Left forelimb (tissue), 1 donor: ENCODE results near the gene NCAPH2.

Experiments
- DNase-seq: peaks from one replicate; pipeline ENCODE4 v3.0.0-alpha.2; 2018; ENCODE audit warnings: low spot score

The NCAPH2 gene

GRCh38 chr22:50507991-50508884, at the start of gene NCAPH2:
Gene NCAPH2 (plus strand): TSS chr22:50508224. CDS start chr22:50508338, 114 bp downstream.
- DNase-seq = no peak

GRCh38 chr22:50459016-50459415, 49.0 kb upstream of the NCAPH2 start:
- DNase-seq = no peak

DNA sequence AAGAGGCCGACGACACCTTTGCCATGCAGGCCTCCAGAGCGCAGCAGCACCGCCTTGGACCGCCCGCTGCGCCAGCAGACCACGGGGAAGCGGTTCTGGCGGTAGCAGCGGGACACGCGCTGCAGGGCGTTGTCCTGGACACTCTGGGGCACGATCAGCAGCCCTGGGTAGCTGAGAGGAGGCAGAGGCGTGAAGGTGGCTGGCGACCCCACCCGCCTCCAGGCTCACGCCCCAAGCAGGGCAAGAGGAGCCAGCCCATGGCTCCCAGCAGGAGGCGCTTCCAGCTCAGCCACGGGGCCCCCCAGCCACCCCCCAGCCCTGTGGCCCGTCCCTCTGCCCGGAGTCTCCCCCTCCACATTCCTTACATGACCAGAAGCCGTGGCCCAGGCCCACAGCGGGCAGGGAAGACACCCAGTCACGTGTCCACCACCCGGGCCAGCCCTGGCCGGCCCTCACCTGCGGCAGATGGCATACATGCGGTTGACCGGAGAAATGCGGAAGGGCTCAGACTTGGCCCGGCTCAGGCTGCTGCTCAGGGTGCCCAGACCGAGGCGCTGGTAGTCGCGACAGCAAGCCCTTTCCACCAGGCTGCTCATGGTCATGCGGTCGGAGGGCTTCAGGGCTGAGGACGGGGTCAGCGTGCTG, 48.4 kb upstream of the NCAPH2 start:
- DNase-seq = no peak

DNA sequence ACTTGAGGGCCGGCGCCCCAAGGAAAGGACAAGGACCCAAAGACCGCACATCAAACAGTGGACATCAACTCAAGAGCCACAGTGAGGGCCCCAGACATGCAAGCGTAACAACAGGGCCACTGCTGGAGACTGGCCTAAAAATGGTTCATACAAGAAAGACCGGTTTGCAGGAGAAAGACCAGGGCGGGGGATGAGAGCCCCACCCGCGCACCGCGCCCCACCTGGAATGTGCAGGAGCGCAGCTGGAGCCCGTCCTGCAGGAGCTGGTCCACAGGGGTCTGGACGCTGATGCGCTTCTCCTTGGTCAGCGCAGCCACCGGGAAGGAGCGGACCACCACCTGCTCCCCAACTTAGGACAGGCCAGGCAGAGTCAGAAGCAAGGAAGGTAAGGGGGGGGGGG, 47.1 kb upstream of the NCAPH2 start:
- no peak for DNase-seq

DNA sequence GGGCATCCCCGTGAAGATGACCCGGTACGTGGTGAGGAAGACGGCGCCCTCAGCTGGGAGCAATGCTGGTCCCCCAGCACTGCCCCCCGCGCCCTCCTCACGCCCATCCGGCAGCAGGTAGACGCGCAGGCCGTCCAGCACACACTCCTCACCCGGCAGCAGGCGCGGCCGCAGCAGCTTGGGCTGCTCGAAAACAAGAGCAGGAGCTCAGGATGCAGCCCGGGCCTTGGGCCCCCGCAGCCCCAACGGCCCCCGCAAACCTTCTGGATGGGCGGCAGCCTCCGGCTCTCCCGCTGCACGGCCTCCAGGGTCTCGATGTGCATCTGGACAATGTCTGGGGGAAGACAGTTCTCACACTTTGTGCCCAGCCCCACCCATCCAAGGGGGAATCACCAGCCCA, 46.5 kb upstream of the NCAPH2 start:
- DNase-seq = no peak

DNA sequence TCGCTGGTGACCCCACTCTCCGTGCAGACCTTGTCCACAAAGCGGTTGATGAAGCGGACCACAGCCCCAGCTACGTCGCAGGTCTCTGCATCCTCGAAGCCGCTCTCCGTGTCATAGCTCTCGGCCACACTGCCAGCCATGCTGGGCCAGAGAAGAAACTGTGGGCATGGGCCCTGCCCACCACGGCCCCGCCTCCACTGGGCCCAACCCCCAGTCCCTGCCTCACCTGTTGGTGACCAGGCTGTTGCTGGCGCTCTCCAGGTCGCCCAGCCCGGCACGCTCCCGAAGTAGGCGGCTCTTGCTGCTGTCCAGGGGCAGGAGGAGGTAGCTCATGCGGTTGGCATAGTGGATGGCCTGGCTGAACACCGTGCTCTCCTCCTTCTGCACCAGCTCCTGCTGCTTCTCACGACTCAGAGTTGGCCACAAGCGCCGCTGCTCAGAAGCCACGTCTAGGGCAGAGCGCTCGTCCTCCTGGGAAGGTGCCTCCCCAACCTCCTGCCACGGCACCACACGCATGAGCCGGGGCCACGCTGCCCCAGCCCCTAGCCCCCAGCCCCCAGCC, 46.0 kb upstream of the NCAPH2 start:
- DNase-seq = no peak

- no peak for DNase-seq
Observed at GRCh38 chr22:50463188-50463900, 44.7 kb upstream of the NCAPH2 start.

DNA sequence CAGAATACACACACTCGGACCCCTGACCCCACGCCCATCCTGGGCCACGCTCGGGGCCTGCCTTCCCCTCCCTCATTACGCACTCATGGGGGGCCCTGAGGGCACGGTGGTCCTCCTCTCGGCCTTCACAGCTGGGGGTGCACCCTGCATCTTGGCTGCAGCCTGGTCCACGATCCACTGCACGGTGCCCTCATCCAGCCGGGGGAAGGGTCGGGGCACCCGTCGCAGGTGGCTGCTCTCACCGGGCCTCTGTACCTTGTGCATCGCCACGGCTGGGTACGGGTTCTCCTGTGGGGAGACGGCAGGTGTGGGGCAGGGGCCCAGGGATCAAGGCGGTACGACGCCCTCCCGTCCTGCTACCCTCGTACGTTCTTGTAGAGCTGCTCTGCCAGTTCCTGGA, 43.6 kb upstream of the NCAPH2 start:
- no peak for DNase-seq

DNA sequence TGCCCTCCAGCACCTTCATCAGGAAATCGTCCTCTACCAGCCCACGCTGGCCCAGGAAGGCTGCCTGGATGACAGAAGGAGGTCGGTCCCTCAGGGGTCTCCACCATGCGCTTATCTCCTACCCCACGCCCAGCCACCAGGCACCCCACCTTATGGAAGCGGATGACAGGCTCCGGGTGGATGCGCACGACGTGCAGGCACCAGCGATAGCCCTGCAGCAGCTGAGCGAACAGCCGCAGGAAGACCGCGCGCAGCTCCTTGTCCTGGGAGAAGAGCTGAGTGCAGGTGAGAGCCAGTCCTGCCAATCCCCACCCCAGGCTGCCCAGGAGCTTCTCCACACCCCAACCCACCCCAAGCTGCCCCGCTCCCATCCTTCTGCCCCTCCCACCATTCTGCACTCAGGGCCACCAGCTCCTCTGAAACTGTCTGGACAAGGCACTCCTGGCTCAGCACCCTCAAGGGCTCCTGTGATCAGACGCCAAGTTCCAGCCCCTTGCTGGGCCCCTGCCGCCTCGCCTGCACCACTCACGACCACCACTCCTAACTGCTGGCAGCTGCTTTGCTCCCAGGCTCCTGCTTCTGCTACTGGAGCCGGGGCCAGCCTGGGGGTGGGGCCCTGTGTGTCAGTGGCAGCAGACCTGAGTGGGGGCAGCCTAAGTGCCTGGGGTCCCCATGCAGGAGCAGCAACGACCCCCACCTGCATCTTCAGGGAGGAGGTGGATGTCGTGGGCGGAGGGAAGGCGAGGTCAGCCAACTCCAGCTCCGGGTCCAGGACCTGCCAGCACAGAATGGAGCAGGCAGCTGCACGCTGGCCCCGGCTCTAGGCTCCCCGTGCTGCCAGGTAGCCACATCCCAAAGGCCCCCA, 42.7 kb upstream of the NCAPH2 start:
- no peak for DNase-seq

DNA sequence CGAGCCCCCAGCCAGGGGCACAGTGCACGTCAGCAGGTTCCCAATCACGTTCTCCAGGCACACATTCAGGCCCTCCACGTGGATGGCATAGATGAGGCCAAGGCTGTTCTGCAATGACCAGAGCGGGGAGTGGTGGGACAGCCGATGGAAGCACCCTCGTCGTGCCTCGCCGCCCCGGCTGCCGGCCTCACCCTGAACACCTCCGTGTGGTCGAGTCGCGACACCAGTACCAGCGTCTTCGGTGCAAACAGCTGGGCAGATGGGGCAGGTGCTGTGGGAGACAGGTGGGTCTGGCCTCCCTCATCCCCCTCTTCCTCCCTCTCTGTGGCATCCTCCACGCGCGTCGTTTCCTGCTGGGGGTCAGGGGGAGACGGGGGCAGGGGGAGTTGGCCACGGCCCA, 40.7 kb upstream of the NCAPH2 start:
- no peak for DNase-seq

DNA sequence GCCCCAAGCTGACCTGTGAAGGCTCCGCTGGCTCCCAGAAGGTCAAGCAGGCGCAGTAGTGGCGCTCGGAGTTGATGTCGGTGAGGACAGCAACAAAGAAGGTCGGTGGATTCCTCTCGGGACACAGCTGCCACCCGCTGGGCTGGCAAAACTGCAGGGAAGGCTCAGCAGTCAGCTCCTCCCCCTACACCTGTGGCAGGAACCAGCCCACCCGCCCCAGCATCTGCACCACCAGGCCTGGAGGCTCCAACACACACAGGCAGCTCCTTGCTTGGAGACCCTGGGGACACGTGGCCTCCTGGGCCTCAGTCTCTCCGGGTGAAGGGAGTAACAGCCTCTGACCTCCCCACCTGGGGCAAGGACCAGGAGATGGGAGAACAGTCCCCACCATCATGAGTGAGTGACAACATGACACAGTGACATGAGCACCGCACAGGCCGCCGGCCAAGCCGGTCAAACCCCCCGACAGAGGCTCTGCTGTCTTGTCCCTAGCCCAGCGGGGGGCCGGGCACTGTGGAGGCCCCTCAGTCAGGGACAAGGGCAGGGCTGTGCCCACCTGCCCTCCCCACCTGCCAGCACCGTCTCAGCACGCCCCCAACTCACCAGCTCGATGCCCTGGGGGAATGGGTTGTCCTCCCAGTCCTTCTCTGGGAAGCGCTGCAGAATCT, 40.1 kb upstream of the NCAPH2 start:
- no peak for DNase-seq

DNA sequence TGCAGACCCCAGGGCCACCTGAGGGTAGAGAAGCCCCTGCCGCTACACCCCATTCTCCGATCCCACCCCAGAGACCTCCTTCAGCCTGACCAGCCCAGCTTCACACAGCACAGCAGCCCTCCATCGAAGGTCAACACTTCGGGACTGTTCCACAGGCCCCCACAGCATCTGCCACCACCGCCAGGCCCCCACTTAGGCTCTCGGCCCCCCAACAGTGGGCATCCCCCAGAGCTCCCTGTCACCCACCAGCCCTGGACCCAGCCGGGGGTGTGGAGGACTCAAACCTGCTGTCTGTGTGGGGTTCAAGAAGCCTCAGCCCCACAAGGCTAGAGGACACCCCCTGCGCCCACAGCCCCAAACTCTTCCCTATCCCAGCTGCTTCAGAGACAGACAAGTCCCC, 39.4 kb upstream of the NCAPH2 start:
- no peak for DNase-seq

- no peak for DNase-seq
Observed at GRCh38 chr22:50469377-50470305, 38.4 kb upstream of the NCAPH2 start.

GRCh38 chr22:50470491-50470890, 37.5 kb upstream of the NCAPH2 start:
- no peak for DNase-seq

GRCh38 chr22:50471197-50471847, 36.7 kb upstream of the NCAPH2 start:
- no peak for DNase-seq

GRCh38 chr22:50471962-50472361, 36.1 kb upstream of the NCAPH2 start:
- no peak for DNase-seq

DNA sequence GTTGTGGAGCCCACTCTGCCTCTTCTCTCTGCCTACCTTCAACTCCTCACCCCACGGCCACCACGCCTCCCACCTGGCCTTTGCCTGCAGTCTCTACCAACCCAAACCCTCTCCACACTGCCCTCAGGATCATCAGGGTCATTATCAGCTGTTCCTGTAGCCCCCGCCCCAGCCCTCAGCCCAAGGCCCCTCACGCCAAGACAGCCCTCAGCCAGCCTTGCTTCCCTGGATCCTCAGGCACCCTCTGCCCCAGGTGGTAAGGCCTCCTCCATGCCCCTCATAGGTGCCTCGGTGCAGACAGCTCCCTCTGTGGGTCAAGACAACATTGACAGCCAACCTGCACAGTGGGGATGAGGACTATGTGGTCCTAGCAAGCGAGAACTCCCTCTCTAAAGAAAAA, 34.9 kb upstream of the NCAPH2 start:
- DNase-seq = no peak

GRCh38 chr22:50473855-50474671, 34.0 kb upstream of the NCAPH2 start:
- no peak for DNase-seq
